IMR-90 (cell line): ENCODE results near the gene SGCE. TPM values are rescaled to one million over a fixed set of nuclear protein-coding genes. Genes with fewer than 3 reads are reported as not detected.

Experiments used
- ATAC-seq: fragments of 200-7000 bp; cut with Tn5 transposase; 2 replicates; pipeline ENCODE4 v1.9.1; 2020; ENCODE audit warnings: low read depth, mild to moderate bottlenecking, moderate library complexity
- BruUV-seq: library from RNA; stranded (reverse); fragments of 400-500 nt; replicated peaks from 2 replicates; lab custom pipeline; 2021; lab: Mats Ljungman, UMichigan
- CTCF ChIA-PET: fragments of 300-600 bp; formaldehyde crosslinking; extraction: SDS; loops from one replicate; lab custom pipeline; 2021; ENCODE audit warnings: antibody characterized with exemption; lab: Yijun Ruan, JAX
- POLR2A ChIA-PET: fragments of 300-600 bp; sonication (Branson Sonifier 250); formaldehyde crosslinking; loops from one replicate; lab custom pipeline; 2022; ENCODE audit warnings: antibody characterized with exemption; ENCODE audit not compliant: unreplicated experiment; lab: Charles Lee
- DNase-seq: peaks from one replicate; pipeline ENCODE4 v3.0.0; 2013
- H2AFZ ChIP-seq: replicated peaks from 2 replicates; pipeline ENCODE3; 2013; ENCODE audit warnings: low read length, mild to moderate bottlenecking; ENCODE audit not compliant: poor library complexity
- H2AK5ac ChIP-seq: 2 replicates; pipeline ENCODE4 v1.6.1; 2013; ENCODE audit warnings: low read depth, low read length, inconsistent platforms
- H2AK9ac ChIP-seq: replicated peaks from 2 replicates; pipeline ENCODE3; 2013; ENCODE audit warnings: mild to moderate bottlenecking, low read depth, low read length, moderate library complexity; ENCODE audit not compliant: poor library complexity
- H2BK120ac ChIP-seq: 2 replicates; pipeline ENCODE4 v1.6.1; 2013; ENCODE audit warnings: low read depth, low read length, inconsistent platforms
- H2BK15ac ChIP-seq: 3 replicates; pipeline ENCODE4 v1.6.1; 2013; ENCODE audit warnings: low read depth, low read length, inconsistent platforms
- H2BK20ac ChIP-seq: 2 replicates; pipeline ENCODE4 v1.6.1; 2013; ENCODE audit warnings: low read depth, mild to moderate bottlenecking, inconsistent platforms, low read length, moderate library complexity
- H2BK5ac ChIP-seq: 2 replicates; pipeline ENCODE4 v1.6.1; 2013; ENCODE audit warnings: mild to moderate bottlenecking, low read depth, low read length, inconsistent platforms; ENCODE audit not compliant: poor library complexity, severe bottlenecking
- H3K14ac ChIP-seq: replicated peaks from 2 replicates; pipeline ENCODE4 v1.6.1; 2013; ENCODE audit warnings: low read depth, low read length, inconsistent platforms
- H3K18ac ChIP-seq: 2 replicates; pipeline ENCODE4 v1.6.1; 2013; ENCODE audit warnings: low read depth, low read length, control low read depth
- H3K23ac ChIP-seq: 2 replicates; pipeline ENCODE4 v1.6.1; 2013; ENCODE audit warnings: low read depth, low read length, inconsistent platforms
- H3K27ac ChIP-seq: 2 replicates; pipeline ENCODE4 v1.5.1; 2013; ENCODE audit warnings: mild to moderate bottlenecking, control low read depth, low read length; ENCODE audit not compliant: insufficient read depth
- H3K27me3 ChIP-seq: 2 replicates; pipeline ENCODE4 v1.6.1; 2013; ENCODE audit warnings: low read length; ENCODE audit not compliant: control insufficient read depth, insufficient read depth
- H3K36me3 ChIP-seq: 2 replicates; pipeline ENCODE4 v1.6.1; 2013; ENCODE audit warnings: low read length, mixed read lengths; ENCODE audit not compliant: control insufficient read depth, insufficient read depth
- H3K4ac ChIP-seq: 2 replicates; pipeline ENCODE4 v1.6.1; 2013; ENCODE audit warnings: low read depth, low read length, inconsistent platforms
- H3K4me1 ChIP-seq: 2 replicates; pipeline ENCODE4 v1.6.1; 2013; ENCODE audit warnings: low read length, mixed read lengths; ENCODE audit not compliant: control insufficient read depth, insufficient read depth
- H3K4me2 ChIP-seq: 2 replicates; pipeline ENCODE4 v1.6.1; 2013; ENCODE audit warnings: low read depth, mild to moderate bottlenecking, control low read depth, low read length, moderate library complexity
- H3K4me3 ChIP-seq: 2 replicates; pipeline ENCODE4 v1.5.1; 2013; ENCODE audit warnings: low read depth, mild to moderate bottlenecking, control low read depth, low read length, moderate library complexity; ENCODE audit not compliant: insufficient read depth
- H3K56ac ChIP-seq: 2 replicates; pipeline ENCODE4 v1.6.1; 2013; ENCODE audit warnings: low read length, inconsistent platforms; ENCODE audit not compliant: insufficient read depth; ENCODE audit errors: extremely low read depth
- H3K79me1 ChIP-seq, 2 experiments: 2 replicates each; pipeline ENCODE4 v1.6.1; 2013; ENCODE audit warnings: low read length in 2 of 2, inconsistent platforms in 1 of 2, low read depth in 1 of 2
- H3K9ac ChIP-seq: 2 replicates; pipeline ENCODE4 v1.6.1; 2013; ENCODE audit warnings: low read depth, low read length, control low read depth
- H3K9me1 ChIP-seq: 2 replicates; pipeline ENCODE4 v1.6.1; 2013; ENCODE audit warnings: low read length, inconsistent platforms; ENCODE audit not compliant: insufficient read depth
- H3K9me3 ChIP-seq: 2 replicates; pipeline ENCODE4 v1.6.1; 2013; ENCODE audit warnings: low read length; ENCODE audit not compliant: control insufficient read depth, insufficient read depth
- H4K20me1 ChIP-seq: 2 replicates; pipeline ENCODE4 v1.6.1; 2013; ENCODE audit warnings: low read length, inconsistent platforms; ENCODE audit not compliant: insufficient read depth
- H4K5ac ChIP-seq: 2 replicates; pipeline ENCODE4 v1.6.1; 2013; ENCODE audit warnings: mild to moderate bottlenecking, low read depth, low read length, control low read depth
- H4K8ac ChIP-seq, 2 experiments: 2 replicates each; pipeline ENCODE4 v1.6.1; 2013; ENCODE audit warnings: low read depth in 2 of 2, low read length in 2 of 2, control low read depth in 1 of 2, inconsistent platforms in 1 of 2
- H4K91ac ChIP-seq: 2 replicates; pipeline ENCODE4 v1.6.1; 2013; ENCODE audit warnings: low read depth, low read length, inconsistent platforms; ENCODE audit not compliant: insufficient read depth
- BHLHE40 ChIP-seq: fragments of 150-350 bp; IDR thresholded peaks from 2 replicates; pipeline ENCODE4 v1.6.1; 2016; ENCODE audit warnings: mild to moderate bottlenecking, low read depth, low read length
- CEBPB ChIP-seq: IDR thresholded peaks from 2 replicates; pipeline ENCODE4 v1.6.1; 2012; ENCODE audit warnings: low read depth, low read length, improper control_type of control experiment
- CHD1 ChIP-seq: IDR thresholded peaks from 2 replicates; pipeline ENCODE4 v1.6.1; 2012; ENCODE audit warnings: low read depth, low read length, improper control_type of control experiment
- CTCF ChIP-seq: conservative IDR thresholded peaks from 2 replicates; pipeline ENCODE4 v1.5.1; 2012; ENCODE audit warnings: mild to moderate bottlenecking, low read depth, low read length, improper control_type of control experiment
- FOS ChIP-seq: fragments of 150-350 bp; IDR thresholded peaks from 2 replicates; pipeline ENCODE4 v1.6.1; 2016; ENCODE audit warnings: low read depth, low read length
- MAFK ChIP-seq: IDR thresholded peaks from 2 replicates; pipeline ENCODE4 v1.6.1; 2012; ENCODE audit warnings: low read depth, low read length, improper control_type of control experiment
- MAZ ChIP-seq: IDR thresholded peaks from 2 replicates; pipeline ENCODE4 v1.6.1; 2012; ENCODE audit warnings: low read depth, mild to moderate bottlenecking, low read length, improper control_type of control experiment, moderate library complexity, borderline replicate concordance
- MXI1 ChIP-seq: IDR thresholded peaks from 2 replicates; pipeline ENCODE4 v1.6.1; 2012; ENCODE audit warnings: low read depth, mild to moderate bottlenecking, low read length, moderate library complexity, borderline replicate concordance
- NFE2L2 ChIP-seq: fragments of 150-350 bp; IDR thresholded peaks from 2 replicates; pipeline ENCODE4 v1.6.1; 2016; ENCODE audit warnings: low read depth, mild to moderate bottlenecking, low read length
- POLR2A ChIP-seq: IDR thresholded peaks from 2 replicates; pipeline ENCODE4 v1.6.1; 2012; ENCODE audit warnings: mild to moderate bottlenecking, low read depth, low read length
- RAD21 ChIP-seq: IDR thresholded peaks from 2 replicates; pipeline ENCODE4 v1.6.1; 2012; ENCODE audit warnings: low read length, improper control_type of control experiment
- RCOR1 ChIP-seq: IDR thresholded peaks from 2 replicates; pipeline ENCODE4 v1.6.1; 2012; ENCODE audit warnings: mild to moderate bottlenecking, low read length, improper control_type of control experiment; ENCODE audit not compliant: insufficient replicate concordance
- RFX5 ChIP-seq: IDR thresholded peaks from 2 replicates; pipeline ENCODE4 v1.8.0; 2012; ENCODE audit warnings: low read depth, mild to moderate bottlenecking, low read length, moderate library complexity
- SMC3 ChIP-seq: fragments of 150-350 bp; IDR thresholded peaks from 2 replicates; pipeline ENCODE4 v1.6.1; 2016; ENCODE audit warnings: low read depth, mild to moderate bottlenecking, antibody characterized with exemption, low read length, moderate library complexity
- USF2 ChIP-seq: fragments of 150-350 bp; IDR thresholded peaks from 2 replicates; pipeline ENCODE4 v1.6.1; 2017; ENCODE audit warnings: mild to moderate bottlenecking, antibody characterized with exemption, low read length, low read depth
- WGBS, 2 experiments: methylation state at CpG; one replicate each; pipeline versions ENCODE4 v1.1.5 to v1.1.7; 2013; ENCODE audit warnings: missing lambda C conversion rate in 2 of 2; ENCODE audit not compliant: insufficient read length in 1 of 2; ENCODE audit errors: extremely low coverage in 2 of 2; 5-methylcytosine and 5-hydroxymethylcytosine counted together
- dilution Hi-C: fragments of 300-500 bp; cut with HindIII; formaldehyde crosslinking; loops from one replicate; pipeline ENCODE4 v1.14.3; 2018; ENCODE audit warnings: low sequenced_read_pairs; ENCODE audit not compliant: unreplicated experiment
- in situ Hi-C: fragments of 300-500 bp; cut with MboI; formaldehyde crosslinking; loops from 3 replicates; pipeline ENCODE4 v1.14.3; 2019; ENCODE audit warnings: low sequenced_read_pairs, inconsistent platforms, mixed read lengths
- intact Hi-C: fragments of 100-400 bp; cut with micrococcal nuclease; formaldehyde crosslinking; loops from 2 replicates; pipeline ENCODE4 v1.10.0; 2022
- polyA plus RNA-seq, 3 experiments: library from polyadenylated mRNA; depleted of rRNA; stranded (reverse); fragments of >200 nt; gene quantifications; 2 replicates each; pipeline ENCODE4 v1.2.3, GENCODE V29; 2012; ENCODE audit warnings: low replicate concordance in 1 of 3
- total RNA-seq: library from RNA; depleted of rRNA; stranded (reverse); fragments of >200 nt; gene quantifications from 2 replicates; pipeline ENCODE4 v1.2.3, GENCODE V29; 2012
- TF ChIP-seq, protein P1 (sequence below): fragments of 150-350 bp; IDR thresholded peaks from 2 replicates; pipeline ENCODE4 v1.6.1; 2016; ENCODE audit warnings: low read depth, mild to moderate bottlenecking, low read length, moderate library complexity, borderline replicate concordance

The SGCE gene
- total and polyA plus RNA-seq, 2 of the 4 experiments (the other 2 are of a cell fraction), result 39.4 to 40.5 TPM

DNA sequence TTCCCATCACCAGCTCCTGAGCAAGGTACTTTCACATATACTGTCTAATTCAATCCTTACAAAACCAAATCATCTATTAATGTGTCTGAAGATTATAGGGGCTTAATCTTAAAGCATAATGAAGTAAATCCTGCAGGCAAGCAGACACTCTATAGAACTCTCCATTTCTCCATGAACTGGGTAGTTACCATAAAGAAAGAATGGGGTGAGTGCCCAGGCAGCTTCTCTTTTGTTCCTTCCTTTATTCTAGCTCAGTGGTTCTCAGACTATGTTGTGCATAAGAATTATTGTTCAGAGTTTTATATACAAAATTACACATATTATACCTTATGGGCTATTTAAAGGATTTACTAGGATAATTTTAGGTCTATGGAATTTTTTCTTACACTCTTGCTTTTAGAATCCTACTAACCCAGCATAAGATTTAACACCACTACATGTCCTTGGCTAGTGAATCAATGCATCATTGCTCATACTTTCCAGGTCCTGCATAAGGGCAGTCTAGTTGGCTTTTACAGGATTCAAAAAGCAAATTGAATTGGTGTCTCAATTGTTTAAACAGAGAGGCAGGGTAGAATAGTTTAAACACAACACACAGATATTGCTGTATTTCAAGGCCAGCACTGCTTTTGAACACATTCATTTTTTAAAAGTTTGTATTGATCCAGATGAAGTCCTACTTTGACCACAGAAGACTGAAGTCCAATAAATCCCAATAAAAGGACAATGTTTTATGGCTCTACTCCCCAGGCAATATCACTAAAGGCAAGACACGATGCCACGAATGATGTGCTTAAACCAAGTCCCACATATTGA, 12.9 kb downstream of the SGCE start:
- no peak overlapping the region for H3K4ac ChIP-seq
- H4K91ac ChIP-seq, result no peak overlapping the region
- no peaks in the 10 kb centered on the region for H3K9me3 ChIP-seq
- WGBS, 2 experiments, result no CpG with 5 or more reads among the region's 2 CpGs
- no peak overlapping the region for H3K27ac ChIP-seq
- peaks cover 8% of the 10 kb centered on the region in 2 experiments; a peak in 3 of 4 replicates for H3K79me1 ChIP-seq
- DNase-seq (no peak), ATAC-seq (no peak)
- no peak overlapping the region for H3K23ac ChIP-seq
- H3K9ac ChIP-seq, result no peak overlapping the region
- H3K4me2 ChIP-seq, result no peak overlapping the region
- H3K4me1 ChIP-seq, result no peaks in the 10 kb centered on the region
- intact Hi-C loops, result no loop called here
- POLR2A ChIA-PET, result no interaction called here
- H2BK20ac ChIP-seq, result no peak overlapping the region
- no peaks in the 10 kb centered on the region for H3K36me3 ChIP-seq
- H2AK5ac ChIP-seq, result no peak overlapping the region
- H3K18ac ChIP-seq, result no peak overlapping the region
- BruUV-seq, result no TSS peak
- no peaks in the 10 kb centered on the region for H3K9me1 ChIP-seq
- CTCF ChIA-PET, result no interaction called here
- in situ Hi-C loops, result no loop called here
- no peak overlapping the region for H2AFZ ChIP-seq
- dilution Hi-C loops, result no loop called here
- TF ChIP-seq CEBPB (no peak), USF2 (no peak), MAZ (no peak), FOS (no peak), MAFK (no peak), POLR2A (no peak), SMC3 (no peak), BHLHE40 (no peak), RFX5 (no peak), RCOR1 (no peak), RAD21 (no peak), NFE2L2 (no peak), MXI1 (no peak), CHD1 (no peak), CTCF (no peak)
- TF ChIP-seq, protein P1, sequence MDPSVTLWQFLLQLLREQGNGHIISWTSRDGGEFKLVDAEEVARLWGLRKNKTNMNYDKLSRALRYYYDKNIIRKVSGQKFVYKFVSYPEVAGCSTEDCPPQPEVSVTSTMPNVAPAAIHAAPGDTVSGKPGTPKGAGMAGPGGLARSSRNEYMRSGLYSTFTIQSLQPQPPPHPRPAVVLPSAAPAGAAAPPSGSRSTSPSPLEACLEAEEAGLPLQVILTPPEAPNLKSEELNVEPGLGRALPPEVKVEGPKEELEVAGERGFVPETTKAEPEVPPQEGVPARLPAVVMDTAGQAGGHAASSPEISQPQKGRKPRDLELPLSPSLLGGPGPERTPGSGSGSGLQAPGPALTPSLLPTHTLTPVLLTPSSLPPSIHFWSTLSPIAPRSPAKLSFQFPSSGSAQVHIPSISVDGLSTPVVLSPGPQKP, result no peak
- H2BK15ac ChIP-seq, result no peak overlapping the region
- no peak overlapping the region for H2BK5ac ChIP-seq
- H2BK120ac ChIP-seq, result no peak overlapping the region
- no peak overlapping the region for H3K14ac ChIP-seq
- H3K4me3 ChIP-seq, result no peak overlapping the region
- no peaks in the 10 kb centered on the region for H4K20me1 ChIP-seq
- no peak overlapping the region for H3K56ac ChIP-seq
- no peaks in the 10 kb centered on the region for H3K27me3 ChIP-seq
- no peak overlapping the region for H4K5ac ChIP-seq
- no peak overlapping the region for H2AK9ac ChIP-seq
- no peak overlapping the region for H4K8ac ChIP-seq
